ENCODE data around the gene NFIC. TPM values are rescaled to one million over a fixed set of nuclear protein-coding genes. Genes with fewer than 3 reads are reported as not detected.

The NFIC gene
- polyA plus RNA-seq, 2 of the 4 experiments (the other 2 are of a cell fraction): 2.6 to 34.9 TPM

DNA sequence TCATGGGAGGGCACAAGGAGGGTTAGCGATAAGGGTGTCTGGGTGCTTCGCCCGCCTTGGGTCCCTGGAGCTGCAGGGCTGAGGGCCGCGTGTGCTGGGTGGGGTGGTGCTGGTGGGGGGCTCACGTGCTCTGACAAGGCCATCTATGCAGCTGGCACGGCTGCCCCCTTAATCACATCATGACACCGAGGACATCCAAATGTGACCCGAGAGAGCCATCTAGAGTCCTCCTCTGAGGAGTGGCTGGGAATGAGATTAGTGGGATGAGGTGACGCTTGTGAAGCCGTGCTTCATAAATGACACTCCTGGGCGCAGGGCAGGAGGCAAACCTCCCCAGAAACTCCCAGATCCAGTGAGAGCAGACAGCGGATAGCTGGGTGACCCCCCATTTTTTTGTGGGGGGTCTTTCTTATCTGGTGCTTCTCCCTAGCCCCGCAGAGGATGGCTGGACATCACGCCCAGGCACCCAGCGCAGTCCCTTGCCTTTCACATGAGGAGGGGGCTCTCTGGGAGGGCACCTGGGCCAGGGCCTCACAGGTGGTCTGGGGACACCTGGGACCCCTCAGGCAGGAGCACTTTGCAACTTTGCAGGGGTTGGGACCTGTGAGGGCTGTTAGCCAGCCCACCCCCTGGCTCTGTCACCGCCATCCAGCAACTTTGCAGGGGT, 146.3 kb downstream of the NFIC start (continued):
- TF ChIP-seq RFX5 (IDR thresholded peaks at IDR 0.05): no peak
- TF ChIP-seq TFCP2L1 (CRISPR knock-in tag; IDR thresholded peaks at IDR 0.05): no peak
- TF ChIP-seq NR3C1 (IDR thresholded peaks at IDR 0.05): no peak

DNA sequence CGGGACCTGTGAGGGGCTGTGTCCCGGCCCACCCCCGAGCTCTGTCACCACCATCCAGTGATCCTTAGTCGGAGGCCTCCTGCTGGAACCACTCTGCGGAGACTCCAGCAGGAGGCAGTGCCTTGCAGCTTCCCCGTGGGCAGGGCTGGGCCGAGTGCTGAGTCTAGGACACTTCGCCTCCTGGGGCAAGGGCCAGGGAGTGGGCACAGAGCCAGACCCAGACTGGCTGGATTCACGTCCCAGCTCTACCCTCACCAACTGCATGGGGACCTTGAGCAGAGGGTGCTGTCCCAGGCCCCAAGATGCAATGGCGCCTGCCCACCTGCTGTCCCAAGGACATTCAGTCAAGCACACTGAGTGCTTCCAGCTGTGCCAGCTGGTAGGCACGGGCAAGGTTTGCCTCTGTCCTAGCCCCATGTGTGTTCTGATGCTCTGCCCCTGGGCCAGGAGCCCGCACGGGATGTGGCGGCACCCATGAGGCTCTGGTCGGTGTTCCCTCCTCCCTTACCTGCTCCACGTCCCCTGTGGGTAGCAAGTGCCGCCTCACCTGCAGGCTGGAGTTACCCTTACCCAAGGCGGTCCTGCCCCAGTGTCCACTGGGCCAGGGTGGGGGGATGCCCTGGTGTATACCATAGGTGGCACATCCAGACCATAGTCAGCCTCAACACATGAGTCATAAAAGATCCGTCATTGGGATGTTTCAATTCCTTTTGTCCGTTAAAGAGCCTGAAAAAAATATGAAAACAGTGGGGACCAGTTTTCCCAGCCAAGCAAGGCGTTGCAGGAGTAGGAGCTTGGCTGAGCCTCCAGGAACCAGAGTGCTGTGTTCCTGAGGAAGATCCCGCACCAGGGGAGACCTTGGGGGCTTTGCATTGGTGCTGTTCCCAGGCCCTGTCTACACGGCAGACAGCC, 147.1 kb downstream of the NFIC start:
- no peaks in the 10 kb centered on the region for H3K9me3 ChIP-seq
- peaks cover 26% of the 10 kb centered on the region for H3K4me1 ChIP-seq
- WGBS (ENCODE audit: missing lambda C conversion rate): 90% methylated on average over 12 of the region's 23 CpGs
- no peak overlapping the region for H3K4me2 ChIP-seq
- no peak overlapping the region for H3K27ac ChIP-seq
- FAIRE-seq (no peak), DNase-seq (ENCODE audit: low read depth in 1 of 2, low spot score in 1 of 2) (no peak), ATAC-seq (peak; percentile 27 to 37; a peak in 3 of 6 replicates)
- H3K4me3 ChIP-seq: no peak overlapping the region
- ChIA-PET POLR2A (no interaction called here), CTCF (interaction anchor here (0.5 to 1.9 kb wide), 4 partner anchors 32 to 627 kb away, joined by 3 to 10 read pairs (median 3); no protein-coding TSS in a partner anchor)
- TF ChIP-seq KDM1A (IDR thresholded peaks at IDR 0.05; ENCODE audit: low read depth) (no peak), JUN (IDR thresholded peaks at IDR 0.05) (no peak), HDAC2 (IDR thresholded peaks at IDR 0.05) (no peak), CBX2 (IDR thresholded peaks at IDR 0.05; ENCODE audit: borderline replicate concordance, low read depth) (no peak)

- 85% methylated on average over 9 of the region's 12 CpGs for WGBS (ENCODE audit: missing lambda C conversion rate)
- Histone ChIP-seq H3K9me3 (no peaks in the 10 kb centered on the region), H3K4me3 (no peak overlapping the region), H3K4me2 (no peak overlapping the region), H3K27ac (no peak overlapping the region; a peak in 1 of 6 replicates), H3K4me1 (peaks cover 13% of the 10 kb centered on the region; the same call in 2 of the 3 replicates)
- DNase-seq (ENCODE audit: low read depth in 1 of 2, low spot score in 1 of 2): no peak
- CTCF ChIA-PET: interaction anchor here (1.2 kb wide), 1 partner anchor 31 kb away, joined by 3 read pairs; no protein-coding TSS in a partner anchor
- TF ChIP-seq JUNB (IDR thresholded peaks at IDR 0.05): no peak
- TF ChIP-seq RCOR1 (IDR thresholded peaks at IDR 0.05; ENCODE audit: low read depth, low read length): no peak
- TF ChIP-seq, protein P1, sequence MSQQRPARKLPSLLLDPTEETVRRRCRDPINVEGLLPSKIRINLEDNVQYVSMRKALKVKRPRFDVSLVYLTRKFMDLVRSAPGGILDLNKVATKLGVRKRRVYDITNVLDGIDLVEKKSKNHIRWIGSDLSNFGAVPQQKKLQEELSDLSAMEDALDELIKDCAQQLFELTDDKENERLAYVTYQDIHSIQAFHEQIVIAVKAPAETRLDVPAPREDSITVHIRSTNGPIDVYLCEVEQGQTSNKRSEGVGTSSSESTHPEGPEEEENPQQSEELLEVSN (IDR thresholded peaks at IDR 0.05; ENCODE audit: borderline replicate concordance, low read depth): no peak
- TF ChIP-seq POLR2A (IDR thresholded peaks at IDR 0.05; ENCODE audit: low read length): no peak
- no peak for TF ChIP-seq FOSB (CRISPR knock-in tag; IDR thresholded peaks at IDR 0.05)
- TF ChIP-seq ZSCAN20 (CRISPR knock-in tag; IDR thresholded peaks at IDR 0.05): no peak
- TF ChIP-seq NR3C1 (IDR thresholded peaks at IDR 0.05): no peak
- no peak for TF ChIP-seq ZFP36 (IDR thresholded peaks at IDR 0.05; ENCODE audit: borderline replicate concordance, partially characterized antibody)
- TF ChIP-seq MAFK (IDR thresholded peaks at IDR 0.05; ENCODE audit: partially characterized antibody): no peak
- no peak for TF ChIP-seq HES2 (IDR thresholded peaks at IDR 0.05)
- TF ChIP-seq HMGXB4 (CRISPR knock-in tag; IDR thresholded peaks at IDR 0.05; ENCODE audit: borderline replicate concordance): no peak
- no peak for TF ChIP-seq MYC (IDR thresholded peaks at IDR 0.05; ENCODE audit: borderline replicate concordance, low read length)
- no peak for TF ChIP-seq ZNF302 (CRISPR knock-in tag; IDR thresholded peaks at IDR 0.05)
- no peak for TF ChIP-seq EP300 (IDR thresholded peaks at IDR 0.05)
- no peak for FAIRE-seq
- POLR2A ChIA-PET: no interaction called here
- no peak for ATAC-seq
Measured at GRCh38 chr19:3514930-3515329, 148.5 kb downstream of the NFIC start.

Data from A549 (cell line).